NCI-H2081 (cell line): Measurements from ENCODE around the gene CARD8.

ENCODE experiments used
- DNase-seq, 2 experiments: peaks; one replicate each; lab custom pipeline; 2025; lab: John Stamatoyannopoulos, UW

The CARD8 gene

DNA sequence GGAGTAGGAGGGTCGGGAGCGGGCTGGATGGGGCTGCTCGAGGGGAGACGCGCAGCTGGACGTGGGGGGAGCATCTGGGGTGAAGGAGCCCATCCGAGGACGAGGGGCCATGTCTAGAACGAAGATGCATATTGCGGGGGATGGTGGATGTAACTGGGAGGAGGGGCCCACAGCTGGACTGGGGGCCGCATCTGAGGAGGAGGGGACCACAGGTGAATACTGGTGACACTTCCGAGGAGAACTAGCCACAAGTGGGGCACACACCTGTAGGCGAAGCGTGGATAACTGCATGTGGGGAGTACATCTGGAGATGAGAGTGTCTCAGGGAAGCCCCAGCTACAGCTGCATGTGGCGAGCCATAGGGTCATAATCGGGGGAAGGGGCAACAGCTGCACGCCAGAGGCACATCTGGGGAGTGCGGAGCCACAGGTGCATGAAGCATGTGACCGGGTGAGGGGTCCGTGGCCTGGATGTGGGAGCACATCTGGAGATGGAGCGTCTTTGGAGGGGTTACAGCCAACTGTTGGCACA, 84.8 kb downstream of the CARD8 start:
- peak in 1 of 2 experiments; percentile 24 for DNase-seq

DNA sequence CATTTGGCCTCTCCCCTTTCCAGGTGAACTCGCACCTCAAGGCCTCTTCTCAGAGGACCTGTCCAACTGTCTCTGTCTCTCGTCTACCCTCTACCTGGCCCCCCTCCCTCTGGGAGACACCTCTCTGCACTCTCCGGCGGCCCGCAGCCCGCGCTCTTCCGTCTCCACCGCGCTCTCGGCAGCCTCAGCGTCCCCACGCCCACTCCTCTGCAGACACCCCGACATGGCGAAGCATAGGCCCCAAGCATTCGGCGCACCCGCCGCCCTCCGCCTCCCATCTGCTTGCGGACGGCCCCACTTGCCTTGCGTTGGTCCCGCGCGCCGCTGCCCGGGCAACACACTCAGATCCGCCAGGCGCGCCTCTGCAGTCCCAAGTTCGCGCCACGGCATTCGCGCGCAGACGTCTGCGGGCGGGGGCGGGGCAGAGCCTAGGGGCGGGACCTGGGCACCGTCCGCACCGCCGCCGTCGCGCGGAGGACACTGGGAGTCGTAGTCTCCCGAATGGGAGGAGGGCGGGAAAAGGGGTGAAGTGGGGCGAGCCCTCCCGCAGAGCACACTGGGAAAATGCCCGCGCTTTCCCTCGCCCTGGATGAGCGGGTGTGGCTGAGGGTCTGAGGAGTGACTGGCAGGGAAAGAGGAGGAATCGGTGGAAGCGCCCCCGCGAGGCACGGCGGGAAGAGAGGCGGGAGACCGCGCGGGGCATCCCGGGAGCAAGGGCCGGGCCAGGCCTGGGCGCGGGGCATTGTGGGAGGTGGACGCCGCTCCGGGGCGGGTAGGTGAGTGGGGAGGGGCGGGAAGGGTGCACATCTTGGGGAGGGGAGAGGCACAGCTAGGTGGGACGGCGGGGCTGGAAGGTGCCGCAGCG, 85.5 kb downstream of the CARD8 start, which contains the start of the genes LIG1 and ZSWIM9:
TSS of gene LIG1 (minus strand) at position 406 of the 865 bp plus-strand sequence. CDS start 4,778 bp downstream, outside the sequence.
TSS of gene ZSWIM9 (plus strand) at position 742 of the 865 bp plus-strand sequence. CDS start 1,123 bp downstream, outside the sequence.
- DNase-seq: peak; percentile 95

- peak; percentile 52 to 87 for DNase-seq
Observed at GRCh38 chr19:48169578-48169938, 86.2 kb downstream of the CARD8 start.

GRCh38 chr19:48168689-48169088, 87.0 kb downstream of the CARD8 start:
- DNase-seq: no peak

- no peak for DNase-seq
Observed at GRCh38 chr19:48158210-48158790, 97.4 kb downstream of the CARD8 start.
